ENCODE data around the gene CTIF. TPM values are rescaled to one million over a fixed set of nuclear protein-coding genes. Genes with fewer than 3 reads are reported as not detected.

Gene CTIF
- total RNA-seq, 1 donor from 2014 or later: 51.5 TPM

DNA sequence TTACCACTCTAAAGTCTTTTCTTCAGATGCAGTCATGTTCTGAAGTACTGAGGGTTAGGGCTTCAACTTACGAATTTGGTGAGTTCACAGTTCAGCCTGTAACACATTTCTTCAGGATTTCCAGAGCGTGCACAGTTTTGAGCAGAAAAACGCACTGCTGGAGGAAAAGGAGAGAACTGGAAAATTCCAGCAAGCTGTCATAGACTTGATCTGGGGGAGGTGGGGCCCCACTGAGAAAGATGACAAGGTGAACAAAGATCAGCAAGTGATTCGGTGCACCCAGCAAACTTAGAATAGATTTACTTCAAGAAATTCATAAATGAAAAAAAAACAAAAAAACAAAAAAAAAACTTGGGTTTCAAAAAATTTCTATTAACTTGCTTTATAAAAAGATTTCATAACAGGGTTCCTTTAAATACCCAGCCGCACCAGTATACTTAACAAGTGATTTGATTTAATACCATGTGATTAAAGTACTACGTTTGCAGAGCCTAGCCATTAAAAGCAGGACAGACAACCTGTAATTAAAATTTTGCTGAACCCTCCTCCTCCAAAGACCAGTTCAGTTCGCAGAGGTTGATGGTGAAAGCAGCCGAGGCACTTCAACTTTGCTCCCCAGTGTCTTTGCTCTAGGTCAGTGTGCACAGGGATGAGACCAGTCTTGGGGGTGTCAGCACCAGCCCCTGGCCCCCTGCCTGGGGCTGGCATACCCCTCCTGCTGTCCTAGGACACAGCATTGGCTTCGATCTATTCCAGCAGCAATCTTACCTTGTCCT is 30.5 kb downstream of the CTIF start:
- peaks cover 25% of the 10 kb centered on the region for H3K4me1 Mint-ChIP-seq (ENCODE audit: unreplicated experiment)
- peaks cover 3% of the 10 kb centered on the region for H3K36me3 Mint-ChIP-seq (ENCODE audit: low read depth, unreplicated experiment)
- no peak for DNase-seq (ENCODE audit: low spot score)
- H3K27me3 Mint-ChIP-seq (ENCODE audit: unreplicated experiment): peaks cover 3% of the 10 kb centered on the region
- H3K4me3 Mint-ChIP-seq (ENCODE audit: unreplicated experiment): no peak overlapping the region
- no peak overlapping the region for H3K27ac Mint-ChIP-seq (ENCODE audit: unreplicated experiment)
- no peaks in the 10 kb centered on the region for H3K9me3 Mint-ChIP-seq (ENCODE audit: unreplicated experiment)
- TF ChIP-seq CTCF (IDR thresholded peaks at IDR 0.05; ENCODE audit: unreplicated experiment): no peak

DNA sequence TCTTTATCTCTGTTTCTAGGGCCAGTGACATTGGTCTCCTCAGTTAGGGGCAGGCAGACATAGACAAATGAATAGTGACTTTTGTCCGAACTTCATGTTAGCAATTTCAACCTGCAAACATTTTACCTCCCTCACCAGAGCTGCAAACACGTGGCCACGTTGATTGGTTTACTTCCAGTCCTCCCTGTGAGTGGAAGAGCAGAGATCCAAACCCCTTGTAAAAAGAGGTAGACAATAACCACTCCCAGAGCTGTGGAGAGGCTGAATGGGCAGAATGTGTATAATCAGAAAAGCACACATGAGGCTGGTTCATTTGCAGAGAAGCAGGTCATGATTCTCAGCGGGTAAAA is 31.1 kb downstream of the CTIF start:
- Mint-ChIP-seq H3K4me1 (ENCODE audit: unreplicated experiment) (peaks cover 22% of the 10 kb centered on the region), H3K9me3 (ENCODE audit: unreplicated experiment) (no peaks in the 10 kb centered on the region), H3K27ac (ENCODE audit: unreplicated experiment) (no peak overlapping the region), H3K27me3 (ENCODE audit: unreplicated experiment) (peaks cover 3% of the 10 kb centered on the region), H3K36me3 (ENCODE audit: low read depth, unreplicated experiment) (peaks cover 3% of the 10 kb centered on the region), H3K4me3 (ENCODE audit: unreplicated experiment) (no peak overlapping the region)
- no peak for TF ChIP-seq CTCF (IDR thresholded peaks at IDR 0.05; ENCODE audit: unreplicated experiment)
- DNase-seq (ENCODE audit: low spot score): no peak

DNA sequence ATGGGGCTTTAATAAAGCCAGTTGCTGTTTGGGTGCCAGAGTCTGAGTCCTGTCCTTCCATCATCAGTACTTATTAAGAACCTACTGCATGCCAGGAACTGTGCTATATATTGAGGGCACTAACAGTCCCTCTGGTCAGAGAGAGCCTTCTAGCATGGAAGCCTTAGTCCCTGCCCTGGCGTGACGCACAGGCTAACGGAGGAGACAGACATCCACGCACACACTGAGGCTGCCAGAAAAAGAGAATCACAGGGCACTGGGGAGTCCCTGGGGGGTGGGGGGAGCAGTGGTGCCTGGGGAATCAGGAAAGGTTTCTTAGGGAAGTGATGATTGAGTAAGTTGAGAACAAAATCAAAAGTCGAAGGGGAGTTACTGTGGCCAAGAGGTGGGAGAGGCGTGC is 31.5 kb downstream of the CTIF start:
- Mint-ChIP-seq H3K36me3 (ENCODE audit: low read depth, unreplicated experiment) (peaks cover 3% of the 10 kb centered on the region), H3K27me3 (ENCODE audit: unreplicated experiment) (peaks cover 3% of the 10 kb centered on the region), H3K4me3 (ENCODE audit: unreplicated experiment) (no peak overlapping the region), H3K9me3 (ENCODE audit: unreplicated experiment) (no peaks in the 10 kb centered on the region), H3K27ac (ENCODE audit: unreplicated experiment) (no peak overlapping the region), H3K4me1 (ENCODE audit: unreplicated experiment) (peaks cover 18% of the 10 kb centered on the region)
- no peak for TF ChIP-seq CTCF (IDR thresholded peaks at IDR 0.05; ENCODE audit: unreplicated experiment)
- DNase-seq (ENCODE audit: low spot score): no peak

- H3K36me3 Mint-ChIP-seq (ENCODE audit: low read depth, unreplicated experiment): peaks cover 5% of the 10 kb centered on the region
- H3K27ac Mint-ChIP-seq (ENCODE audit: unreplicated experiment): no peak overlapping the region
- no peaks in the 10 kb centered on the region for H3K9me3 Mint-ChIP-seq (ENCODE audit: unreplicated experiment)
- H3K4me1 Mint-ChIP-seq (ENCODE audit: unreplicated experiment): peaks cover 16% of the 10 kb centered on the region
- H3K27me3 Mint-ChIP-seq (ENCODE audit: unreplicated experiment): peaks cover 1% of the 10 kb centered on the region
- DNase-seq (ENCODE audit: low spot score): no peak
- no peak overlapping the region for H3K4me3 Mint-ChIP-seq (ENCODE audit: unreplicated experiment)
- TF ChIP-seq CTCF (IDR thresholded peaks at IDR 0.05; ENCODE audit: unreplicated experiment): no peak
Measured at GRCh38 chr18:48571639-48572384, 33.0 kb downstream of the CTIF start.
